Measurements from ENCODE around the gene CEP192. TPM values are rescaled to one million over a fixed set of nuclear protein-coding genes. Genes with fewer than 3 reads are reported as not detected.

Gene CEP192
- total and polyA plus RNA-seq, 10 of the 15 experiments (the other 5 are each of a cell fraction or from before 2014, with no cell fraction given), result 15.4 to 58.2 (median 29.6) TPM

GRCh38 chr18:12990123-12990475 is 1.1 kb upstream of the CEP192 start (continued):
- TF ChIP-seq MYB (IDR thresholded peaks at IDR 0.05; ENCODE audit: borderline replicate concordance, low read depth, low read length) (no peak), MEF2B (IDR thresholded peaks at IDR 0.05; ENCODE audit: partially characterized antibody, poor library complexity, severe bottlenecking) (no peak), IRF4 (IDR thresholded peaks at IDR 0.05; ENCODE audit: low read depth, low read length) (no peak), IKZF1 (conservative IDR thresholded peaks at IDR 0.05) (peak; percentile 39), TCF12 (IDR thresholded peaks at IDR 0.05; ENCODE audit: low read depth, low read length) (no peak), NR2F1 (conservative IDR thresholded peaks at IDR 0.05) (no peak), SRF (IDR thresholded peaks at IDR 0.05; ENCODE audit: low read depth in 2 of 2, low read length in 2 of 2) (no peak), ATF3 (IDR thresholded peaks at IDR 0.05; ENCODE audit: borderline replicate concordance, extremely low read depth, low read depth, low read length) (no peak), ATF7 (IDR thresholded peaks at IDR 0.05; ENCODE audit: low read depth) (peak; percentile 88), RUNX3 (IDR thresholded peaks at IDR 0.05; ENCODE audit: low read length) (peak; percentile 91), NFXL1 (IDR thresholded peaks at IDR 0.05; ENCODE audit: borderline replicate concordance) (no peak), MYC (IDR thresholded peaks at IDR 0.05; ENCODE audit: insufficient read depth, insufficient read length, insufficient replicate concordance, low read length, severe bottlenecking) (no peak), IKZF2 (IDR thresholded peaks at IDR 0.05) (peak; percentile 66 to 79), ATF2 (IDR thresholded peaks at IDR 0.05; ENCODE audit: low read length) (no peak), ASH2L (IDR thresholded peaks at IDR 0.05; ENCODE audit: borderline replicate concordance, low read depth) (no peak), BMI1 (IDR thresholded peaks at IDR 0.05; ENCODE audit: borderline replicate concordance) (0 out of 2 replicates have a peak, but pooled peaks have one; percentile 30), CEBPB (IDR thresholded peaks at IDR 0.05; ENCODE audit: borderline replicate concordance in 1 of 2, low read depth in 2 of 2, low read length in 2 of 2) (no peak), POU2F2 (IDR thresholded peaks at IDR 0.05; ENCODE audit: borderline replicate concordance, low read depth, low read length) (0 out of 3 replicates have a peak, but pooled peaks have one; percentile 28), HDGF (IDR thresholded peaks at IDR 0.05) (peak; percentile 97), SPI1 (IDR thresholded peaks at IDR 0.05; ENCODE audit: borderline replicate concordance, insufficient read depth, low read depth, low read length) (no peak), CREB1 (IDR thresholded peaks at IDR 0.05; ENCODE audit: low read depth) (0 out of 2 replicates have a peak, but pooled peaks have one; percentile 21), EGR1 (IDR thresholded peaks at IDR 0.05; ENCODE audit: borderline replicate concordance in 1 of 2, low read depth in 2 of 2, low read length in 2 of 2) (peak in 1 of 2 experiments; percentile 77; a peak in 2 of 3 replicates), NBN (IDR thresholded peaks at IDR 0.05) (peak; percentile 96), BCL11A (IDR thresholded peaks at IDR 0.05; ENCODE audit: low read depth, low read length) (0 out of 2 replicates have a peak, but pooled peaks have one; percentile 9), BHLHE40 (IDR thresholded peaks at IDR 0.05; ENCODE audit: borderline replicate concordance in 1 of 2, low read depth in 2 of 2, low read length in 1 of 2) (peak; percentile 90 to 92), CHD2 (IDR thresholded peaks at IDR 0.05; ENCODE audit: borderline replicate concordance, low read depth, low read length) (no peak), ZNF24 (IDR thresholded peaks at IDR 0.05) (no peak), ZNF207 (IDR thresholded peaks at IDR 0.05; ENCODE audit: borderline replicate concordance) (no peak), RFX5 (IDR thresholded peaks at IDR 0.05; ENCODE audit: low read depth, low read length) (no peak)
- TF ChIP-seq, protein P1, sequence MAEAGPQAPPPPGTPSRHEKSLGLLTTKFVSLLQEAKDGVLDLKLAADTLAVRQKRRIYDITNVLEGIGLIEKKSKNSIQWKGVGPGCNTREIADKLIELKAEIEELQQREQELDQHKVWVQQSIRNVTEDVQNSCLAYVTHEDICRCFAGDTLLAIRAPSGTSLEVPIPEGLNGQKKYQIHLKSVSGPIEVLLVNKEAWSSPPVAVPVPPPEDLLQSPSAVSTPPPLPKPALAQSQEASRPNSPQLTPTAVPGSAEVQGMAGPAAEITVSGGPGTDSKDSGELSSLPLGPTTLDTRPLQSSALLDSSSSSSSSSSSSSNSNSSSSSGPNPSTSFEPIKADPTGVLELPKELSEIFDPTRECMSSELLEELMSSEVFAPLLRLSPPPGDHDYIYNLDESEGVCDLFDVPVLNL (IDR thresholded peaks at IDR 0.05; ENCODE audit: low read depth, low read length), result no peak
